Ovary (tissue), 3 donors: ENCODE measurements around the gene SOX5.

Experiments
- CTCF ChIP-seq, 3 donors: fragments of 450-650 bp in 2 of 3; fragments of 200-600 bp in 1 of 3; IDR thresholded peaks; one replicate each; pipeline versions ENCODE4 v1.5.1 to v1.8.0; 2016 to 2022; ENCODE audit warnings: antibody characterized with exemption in 3 of 3, mild to moderate bottlenecking in 1 of 3
- POLR2A ChIP-seq: fragments of 450-650 bp; IDR thresholded peaks from one replicate; pipeline ENCODE4 v1.6.1; 2017; ENCODE audit warnings: antibody characterized with exemption, mild to moderate bottlenecking, moderate library complexity
- donor health status: DM: no; HTN: no; CAD: no.

GRCh38 chr12:23899434-23899833 is 50.0 kb downstream of the SOX5 start:
- TF ChIP-seq CTCF (IDR thresholded peaks at IDR 0.05) (no peak), POLR2A (no peak)
